Fibroblast of gingiva (primary cell): ENCODE measurements around the gene RNF25.

ENCODE experiments used
- DNase-seq: peaks from one replicate; pipeline ENCODE4 v3.0.0-alpha.2; 2011; ENCODE audit warnings: low read depth

Gene RNF25

DNA sequence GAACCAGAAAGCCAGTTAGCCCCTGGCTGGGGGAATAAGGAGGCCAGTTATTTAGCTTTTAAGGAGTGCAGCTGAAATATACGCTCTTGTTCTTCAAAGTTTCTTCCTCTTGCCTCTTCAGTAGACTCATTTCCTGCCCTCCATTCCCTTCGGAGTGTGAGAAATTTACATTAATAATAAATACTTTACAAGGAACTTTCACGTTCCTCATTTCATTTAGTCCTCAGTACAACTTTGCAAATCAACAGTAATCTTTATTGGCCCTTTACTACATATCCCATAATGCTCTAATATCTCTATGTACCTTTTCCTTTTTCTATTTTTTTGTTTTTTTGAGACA, 48.5 kb downstream of the RNF25 start:
- DNase-seq: no peak

DNA sequence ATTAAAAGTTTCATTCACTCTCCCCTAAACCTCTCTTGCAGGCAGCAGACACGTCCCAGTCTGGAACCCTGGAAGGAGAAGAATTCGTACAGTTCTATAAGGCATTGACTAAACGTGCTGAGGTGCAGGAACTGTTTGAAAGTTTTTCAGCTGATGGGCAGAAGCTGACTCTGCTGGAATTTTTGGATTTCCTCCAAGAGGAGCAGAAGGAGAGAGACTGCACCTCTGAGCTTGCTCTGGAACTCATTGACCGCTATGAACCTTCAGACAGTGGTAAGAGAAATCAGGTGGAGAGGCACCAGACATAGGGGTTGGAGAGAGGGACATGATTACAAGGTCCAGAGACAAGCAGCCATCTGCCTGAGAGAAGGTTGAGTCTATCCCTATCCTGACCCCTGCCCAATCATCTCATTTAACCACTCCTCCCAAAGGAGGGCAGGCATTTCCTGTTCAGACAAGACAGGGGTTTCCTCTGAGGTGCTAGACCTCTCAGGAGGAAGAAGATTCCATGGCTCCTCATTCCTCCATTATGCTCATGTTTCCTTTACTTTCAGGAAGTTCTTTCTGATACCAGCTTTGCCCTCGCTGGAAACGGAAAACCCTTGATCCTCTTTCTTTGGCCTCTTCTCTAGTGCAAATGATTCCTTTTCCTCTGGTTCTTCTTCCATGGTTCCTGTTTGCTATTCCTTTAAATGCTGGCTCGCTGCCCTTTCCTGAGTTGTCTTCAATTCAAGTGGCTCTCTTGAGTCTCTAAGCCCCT, 49.0 kb downstream of the RNF25 start:
- DNase-seq: no peak

DNA sequence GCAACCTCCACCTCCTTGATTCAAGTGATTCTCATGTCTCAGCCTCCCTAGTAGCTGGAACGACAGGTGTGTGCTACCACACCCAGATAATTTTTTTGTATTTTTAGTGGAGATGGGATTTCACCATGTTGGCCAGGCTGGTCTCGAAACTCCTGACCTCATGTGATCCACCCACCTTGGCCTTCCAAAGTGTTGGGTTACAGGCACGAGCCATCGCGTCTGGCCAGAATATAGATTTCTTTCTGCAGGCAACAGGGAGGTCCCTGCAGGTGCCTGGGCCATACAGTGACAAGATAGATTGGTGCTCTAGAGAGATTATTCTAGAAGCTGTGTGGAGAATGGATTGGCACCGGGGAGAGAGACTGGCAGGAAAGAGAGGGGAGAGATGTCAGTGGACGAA, 50.8 kb downstream of the RNF25 start:
- no peak for DNase-seq

DNA sequence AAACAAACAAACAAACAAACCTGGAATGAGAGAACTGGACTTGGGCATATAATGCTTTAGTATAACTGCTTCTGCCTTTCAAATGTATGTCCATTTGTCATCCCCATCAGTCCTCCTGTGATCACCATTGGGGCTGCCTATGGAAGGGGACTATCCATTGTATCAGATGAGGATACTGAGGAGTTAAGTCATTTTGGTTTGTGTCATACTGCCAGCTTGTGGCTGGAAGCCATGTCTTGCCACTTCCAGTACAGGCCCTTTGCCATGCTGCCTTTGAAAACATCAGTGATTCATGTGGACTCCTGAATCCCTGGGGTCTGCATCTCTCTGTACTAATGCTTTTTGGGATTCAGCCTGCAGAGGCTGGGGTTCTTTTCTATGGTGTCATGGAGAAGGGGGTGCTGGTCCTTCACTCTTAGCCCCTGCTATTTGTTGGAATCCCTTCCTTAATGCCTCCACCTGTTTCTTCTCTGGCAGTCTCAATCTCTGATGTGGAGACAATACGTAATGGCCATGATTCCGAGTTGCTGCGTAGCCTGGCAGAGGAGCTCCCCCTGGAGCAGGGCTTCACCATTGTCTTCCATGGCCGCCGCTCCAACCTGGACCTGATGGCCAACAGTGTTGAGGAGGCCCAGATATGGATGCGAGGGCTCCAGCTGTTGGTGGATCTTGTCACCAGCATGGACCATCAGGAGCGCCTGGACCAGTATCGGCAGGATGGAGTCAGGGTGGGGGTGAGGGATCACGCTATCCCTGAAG, 53.5 kb downstream of the RNF25 start:
- peak; percentile 38 for DNase-seq

DNA sequence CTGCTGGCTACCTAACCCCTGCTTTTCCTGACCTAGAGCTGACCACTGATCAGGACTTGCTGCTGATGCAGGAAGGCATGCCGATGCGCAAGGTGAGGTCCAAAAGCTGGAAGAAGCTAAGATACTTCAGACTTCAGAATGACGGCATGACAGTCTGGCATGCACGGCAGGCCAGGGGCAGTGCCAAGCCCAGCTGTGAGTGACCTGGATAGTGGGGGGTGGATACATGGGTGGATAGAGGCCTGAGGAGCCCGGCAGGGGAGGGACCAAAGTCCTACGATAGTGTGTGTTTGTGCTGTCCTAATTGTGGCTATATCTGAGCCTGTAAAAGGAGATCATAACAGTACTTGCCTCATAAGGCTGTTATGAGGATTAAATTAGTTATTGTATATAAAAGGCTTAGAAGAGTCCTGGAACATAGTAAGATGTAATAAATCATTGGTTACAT, 55.9 kb downstream of the RNF25 start:
- no peak for DNase-seq
